Endothelial cell of umbilical vein (primary cell): ENCODE results near the gene ABTB2. TPM values are rescaled to one million over a fixed set of nuclear protein-coding genes. Genes with fewer than 3 reads are reported as not detected.

Experiments
- BruUV-seq: library from RNA; stranded (reverse); fragments of 400-500 nt; replicated peaks from 2 replicates; lab custom pipeline; 2021; lab: Mats Ljungman, UMichigan
- CTCF ChIA-PET: fragments of 300-600, 350-600 bp; sonication (Branson Sonifier 250); formaldehyde crosslinking; loops from one replicate; lab custom pipeline; 2021; ENCODE audit warnings: antibody characterized with exemption, inconsistent platforms; lab: Charles Lee
- POLR2A ChIA-PET: fragments of 300-600, 350-600 bp; sonication (Branson Sonifier 250); formaldehyde crosslinking; loops from one replicate; lab custom pipeline; 2021; ENCODE audit warnings: antibody characterized with exemption, inconsistent platforms; lab: Charles Lee
- DNase-seq: peaks from one replicate; pipeline ENCODE4 v3.0.0-alpha.2; 2011; ENCODE audit warnings: low read depth, low spot score
- FAIRE-seq: peaks from 2 replicates; lab custom pipeline; 2011; peaks lifted over from hg19 to GRCh38; lab: Jason Lieb, UNC
- H2AFZ ChIP-seq: 2 replicates; pipeline ENCODE4 v1.6.0; 2012; ENCODE audit warnings: low read depth, low read length, control low read depth, inconsistent platforms
- H3K27ac ChIP-seq: 2 replicates; pipeline ENCODE4 v1.5.1; 2011; ENCODE audit warnings: low read depth, mild to moderate bottlenecking, control low read depth, low read length, moderate library complexity; ENCODE audit not compliant: insufficient read depth
- H3K27me3 ChIP-seq, 2 experiments: 2 replicates each; pipeline versions ENCODE4 v1.6.0 to v1.6.1; 2011; ENCODE audit warnings: low read length in 2 of 2, mixed read lengths in 1 of 2; ENCODE audit not compliant: control insufficient read depth in 2 of 2, insufficient read depth in 2 of 2
- H3K36me3 ChIP-seq, 2 experiments: 2 replicates in 1 of 2; 3 replicates in 1 of 2; pipeline ENCODE4 v1.5.1; 2011; ENCODE audit warnings: low read length in 2 of 2, mild to moderate bottlenecking in 1 of 2, moderate library complexity in 1 of 2; ENCODE audit not compliant: control insufficient read depth in 2 of 2, insufficient read depth in 2 of 2; ENCODE audit errors: extremely low read depth in 1 of 2
- H3K4me1 ChIP-seq: 3 replicates; pipeline ENCODE4 v1.5.1; 2011; ENCODE audit warnings: mild to moderate bottlenecking, low read length; ENCODE audit not compliant: control insufficient read depth, insufficient read depth; ENCODE audit errors: extremely low read depth
- H3K4me2 ChIP-seq: 2 replicates; pipeline ENCODE4 v1.6.1; 2011; ENCODE audit warnings: low read length, control low read depth, mixed read lengths; ENCODE audit not compliant: insufficient read depth
- H3K4me3 ChIP-seq, 3 experiments: fragments of 200-600 bp in 1 of 3; sonication (generic), shearing (Covaris generic) in 1 of 3; replicated peaks in 1 of 3; 2 replicates each; pipeline ENCODE4 v1.5.1; 2011 to 2016; ENCODE audit warnings: control low read depth in 3 of 3, low read length in 3 of 3, mild to moderate bottlenecking in 2 of 3, inconsistent platforms in 1 of 3, low read depth in 1 of 3, moderate library complexity in 1 of 3; ENCODE audit not compliant: insufficient read depth in 1 of 3
- H3K79me2 ChIP-seq: 2 replicates; pipeline ENCODE4 v1.6.0; 2012; ENCODE audit warnings: low read length, inconsistent platforms; ENCODE audit not compliant: control insufficient read depth, insufficient read depth
- H3K9ac ChIP-seq: replicated peaks from 2 replicates; pipeline ENCODE3; 2011; ENCODE audit warnings: low read length, control low read depth; ENCODE audit not compliant: insufficient read depth; ENCODE audit errors: extremely low read depth
- H3K9me1 ChIP-seq: replicated peaks from 3 replicates; pipeline ENCODE4 v1.6.0; 2011; ENCODE audit warnings: mild to moderate bottlenecking, low read length; ENCODE audit not compliant: control insufficient read depth, insufficient read depth; ENCODE audit errors: extremely low read depth
- H3K9me3 ChIP-seq: replicated peaks from 2 replicates; pipeline ENCODE4 v1.5.1; 2012; ENCODE audit warnings: low read length, inconsistent platforms; ENCODE audit not compliant: control insufficient read depth, insufficient read depth
- H4K20me1 ChIP-seq: replicated peaks from 2 replicates; pipeline ENCODE3; 2011; ENCODE audit warnings: mild to moderate bottlenecking, low read length; ENCODE audit not compliant: control insufficient read depth, insufficient read depth; ENCODE audit errors: extremely low read depth
- EZH2 ChIP-seq: IDR thresholded peaks from 2 replicates; pipeline ENCODE4 v1.6.1; 2012; ENCODE audit warnings: borderline replicate concordance, low read depth, mild to moderate bottlenecking, moderate library complexity, low read length, inconsistent platforms; ENCODE audit not compliant: severe bottlenecking
- FOS ChIP-seq: IDR thresholded peaks from 2 replicates; pipeline ENCODE4 v1.6.1; 2011; ENCODE audit warnings: mild to moderate bottlenecking, low read length, moderate library complexity, borderline replicate concordance; ENCODE audit not compliant: insufficient read depth
- GATA2 ChIP-seq: IDR thresholded peaks from 2 replicates; pipeline ENCODE4 v1.7.0; 2011; ENCODE audit warnings: low read depth, mild to moderate bottlenecking, moderate library complexity, mixed read lengths, low read length; ENCODE audit not compliant: insufficient read length, insufficient read depth
- JUN ChIP-seq: IDR thresholded peaks from 2 replicates; pipeline ENCODE4 v1.6.1; 2011; ENCODE audit warnings: borderline replicate concordance, low read depth; ENCODE audit not compliant: insufficient read length, insufficient read depth
- MYC ChIP-seq: IDR thresholded peaks from one replicate; pipeline ENCODE4 v1.6.1; 2011; ENCODE audit warnings: mild to moderate bottlenecking, low read depth, low read length
- POLR2A ChIP-seq: IDR thresholded peaks from 2 replicates; pipeline ENCODE4 v1.6.1; 2012; ENCODE audit warnings: low read depth, mild to moderate bottlenecking, control low read depth, low read length
- POLR2AphosphoS5 ChIP-seq: IDR thresholded peaks from 2 replicates; pipeline ENCODE4 v1.6.1; 2012; ENCODE audit warnings: low read depth, mild to moderate bottlenecking, control low read depth, low read length, moderate library complexity; ENCODE audit not compliant: insufficient read depth
- dilution Hi-C: fragments of 300-500 bp; cut with MboI; formaldehyde crosslinking; loops from one replicate; pipeline ENCODE4 v1.15.0; 2019; ENCODE audit warnings: low sequenced_read_pairs; ENCODE audit not compliant: extremely low pct_ligation_motif_present
- intact Hi-C: fragments of 100-400 bp; cut with micrococcal nuclease; formaldehyde crosslinking; loops from one replicate; pipeline ENCODE4 v1.10.0; 2022
- polyA plus RNA-seq, 4 experiments: library from polyadenylated mRNA; depleted of rRNA in 3 of 4; stranded (reverse) in 3 of 4; unstranded in 1 of 4; fragments of >200 nt; gene quantifications; 2 replicates each; pipeline versions ENCODE4 v1.2.1 to v1.2.3, GENCODE V29; 2011 to 2012; ENCODE audit warnings: missing spikeins in 1 of 4
- total RNA-seq: library from RNA; stranded (reverse); gene quantifications from 2 replicates; pipeline ENCODE4 v1.2.3, GENCODE V29; 2021
- TF ChIP-seq, protein P1 (sequence below): IDR thresholded peaks from 2 replicates; pipeline ENCODE4 v1.6.1; 2011; ENCODE audit not compliant: insufficient read depth, insufficient read length
- TF ChIP-seq, protein P2 (sequence below), 2 donors: IDR thresholded peaks; 1 replicate in 1 of 2; 2 replicates in 1 of 2; pipeline ENCODE4 v1.5.1; 2011; ENCODE audit warnings: low read length in 2 of 2, mild to moderate bottlenecking in 2 of 2, moderate library complexity in 2 of 2, control low read depth in 1 of 2, inconsistent platforms in 1 of 2, low read depth in 1 of 2; ENCODE audit not compliant: insufficient read depth in 1 of 2; ENCODE audit errors: extremely low read depth in 1 of 2

ABTB2 gene
- total and polyA plus RNA-seq, 2 donors (not counting 3 experiments of a cell fraction or from before 2014, with no cell fraction given) = 0.11 to 0.14 TPM

DNA sequence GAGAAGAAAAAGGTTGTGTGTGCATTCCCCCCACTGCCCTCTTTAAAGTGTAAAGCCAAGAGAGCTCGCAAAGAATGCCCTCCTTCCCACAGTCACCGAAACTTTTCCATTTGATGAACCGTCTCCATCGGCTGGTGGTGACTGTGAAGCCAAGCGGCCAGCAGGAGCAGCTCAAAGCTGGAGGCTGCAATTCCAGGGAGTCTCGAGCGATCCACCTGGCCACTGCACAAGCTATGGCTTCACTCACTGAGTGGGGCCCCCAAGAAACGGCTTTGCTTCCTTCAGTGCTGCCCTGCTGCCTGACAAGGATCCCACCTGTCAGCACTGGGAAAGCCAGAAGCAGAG, 117.7 kb downstream of the ABTB2 start:
- POLR2A ChIA-PET = no interaction called here
- no TSS peak for BruUV-seq
- dilution Hi-C loops = no loop called here
- Histone ChIP-seq H3K27me3 (peaks cover 0 to 3% of the 10 kb centered on the region in 2 experiments), H2AFZ (no peak overlapping the region), H3K4me2 (no peak overlapping the region), H3K9me1 (no peaks in the 10 kb centered on the region), H3K79me2 (no peaks in the 10 kb centered on the region), H4K20me1 (no peaks in the 10 kb centered on the region), H3K9me3 (no peaks in the 10 kb centered on the region), H3K36me3 (no peaks in the 10 kb centered on the region), H3K4me3 (no peak overlapping the region), H3K9ac (no peak overlapping the region), H3K27ac (no peak overlapping the region), H3K4me1 (no peaks in the 10 kb centered on the region)
- DNase-seq (no peak), FAIRE-seq (no peak)
- no peak for TF ChIP-seq MYC
- no peak for TF ChIP-seq GATA2
- no peak for TF ChIP-seq POLR2AphosphoS5
- TF ChIP-seq, protein P1, sequence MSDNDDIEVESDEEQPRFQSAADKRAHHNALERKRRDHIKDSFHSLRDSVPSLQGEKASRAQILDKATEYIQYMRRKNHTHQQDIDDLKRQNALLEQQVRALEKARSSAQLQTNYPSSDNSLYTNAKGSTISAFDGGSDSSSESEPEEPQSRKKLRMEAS = no peak
- TF ChIP-seq EZH2 = no peak
- no peak for TF ChIP-seq JUN
- TF ChIP-seq FOS = no peak
- TF ChIP-seq, protein P2, sequence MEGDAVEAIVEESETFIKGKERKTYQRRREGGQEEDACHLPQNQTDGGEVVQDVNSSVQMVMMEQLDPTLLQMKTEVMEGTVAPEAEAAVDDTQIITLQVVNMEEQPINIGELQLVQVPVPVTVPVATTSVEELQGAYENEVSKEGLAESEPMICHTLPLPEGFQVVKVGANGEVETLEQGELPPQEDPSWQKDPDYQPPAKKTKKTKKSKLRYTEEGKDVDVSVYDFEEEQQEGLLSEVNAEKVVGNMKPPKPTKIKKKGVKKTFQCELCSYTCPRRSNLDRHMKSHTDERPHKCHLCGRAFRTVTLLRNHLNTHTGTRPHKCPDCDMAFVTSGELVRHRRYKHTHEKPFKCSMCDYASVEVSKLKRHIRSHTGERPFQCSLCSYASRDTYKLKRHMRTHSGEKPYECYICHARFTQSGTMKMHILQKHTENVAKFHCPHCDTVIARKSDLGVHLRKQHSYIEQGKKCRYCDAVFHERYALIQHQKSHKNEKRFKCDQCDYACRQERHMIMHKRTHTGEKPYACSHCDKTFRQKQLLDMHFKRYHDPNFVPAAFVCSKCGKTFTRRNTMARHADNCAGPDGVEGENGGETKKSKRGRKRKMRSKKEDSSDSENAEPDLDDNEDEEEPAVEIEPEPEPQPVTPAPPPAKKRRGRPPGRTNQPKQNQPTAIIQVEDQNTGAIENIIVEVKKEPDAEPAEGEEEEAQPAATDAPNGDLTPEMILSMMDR (IDR thresholded peaks at IDR 0.05; ENCODE audit: extremely low read depth in 1 of 2, insufficient read depth in 1 of 2, low read depth in 1 of 2, low read length in 2 of 2) = no peak
- no peak for TF ChIP-seq POLR2A
- intact Hi-C loops = no loop called here
- CTCF ChIA-PET = no interaction called here
